Mesenchymal stem cell (in vitro differentiated cells and primary cell): ENCODE results near the gene SIK1.
"Not testable (repeated sequence)": the region's sequence is repeated elsewhere in the genome, so short reads cannot be mapped to it uniquely, and the experiment has no call there.

Source experiments
- DNase-seq: peaks from one replicate; pipeline ENCODE4 v3.0.0-alpha.2; 2013
- H2AFZ ChIP-seq: one replicate; pipeline ENCODE4 v1.6.1; 2013; ENCODE audit warnings: low read depth, mild to moderate bottlenecking, control low read depth, inconsistent platforms, low read length, moderate library complexity
- H2AK5ac ChIP-seq: 2 replicates; pipeline ENCODE4 v1.6.1; 2013; ENCODE audit warnings: low read length, moderate library complexity, mild to moderate bottlenecking, inconsistent platforms; ENCODE audit not compliant: severe bottlenecking
- H2BK120ac ChIP-seq: one replicate; pipeline ENCODE4 v1.6.1; 2013; ENCODE audit warnings: low read depth, mild to moderate bottlenecking, inconsistent platforms, low read length, moderate library complexity
- H2BK12ac ChIP-seq, 2 experiments: one replicate each; pipeline ENCODE4 v1.6.1; 2013; ENCODE audit warnings: inconsistent platforms in 2 of 2, low read length in 2 of 2, mild to moderate bottlenecking in 2 of 2, moderate library complexity in 2 of 2, control low read depth in 1 of 2
- H2BK15ac ChIP-seq: one replicate; pipeline ENCODE4 v1.6.1; 2013; ENCODE audit warnings: mild to moderate bottlenecking, low read depth, inconsistent platforms; ENCODE audit not compliant: poor library complexity, severe bottlenecking
- H2BK5ac ChIP-seq: 2 replicates; pipeline ENCODE4 v1.6.1; 2013; ENCODE audit warnings: low read depth, mild to moderate bottlenecking, low read length, control low read depth, inconsistent platforms; ENCODE audit not compliant: poor library complexity, severe bottlenecking
- H3K14ac ChIP-seq, 2 experiments: one replicate each; pipeline ENCODE4 v1.6.1; 2013; ENCODE audit warnings: inconsistent platforms in 2 of 2, low read length in 2 of 2, control low read depth in 1 of 2, mild to moderate bottlenecking in 1 of 2, moderate library complexity in 1 of 2
- H3K18ac ChIP-seq, 2 experiments: one replicate each; pipeline ENCODE4 v1.6.1; 2013; ENCODE audit warnings: inconsistent platforms in 2 of 2, low read length in 2 of 2, control low read depth in 1 of 2, low read depth in 1 of 2, mild to moderate bottlenecking in 1 of 2
- H3K23ac ChIP-seq, 2 experiments: one replicate each; pipeline ENCODE4 v1.6.1; 2013; ENCODE audit warnings: inconsistent platforms in 2 of 2, low read length in 2 of 2, mild to moderate bottlenecking in 2 of 2, moderate library complexity in 2 of 2, control low read depth in 1 of 2
- H3K27ac ChIP-seq: 2 replicates; pipeline ENCODE4 v1.5.1; 2013; ENCODE audit warnings: mild to moderate bottlenecking, moderate library complexity, low read length, control low read depth, inconsistent platforms; ENCODE audit not compliant: poor library complexity, severe bottlenecking
- H3K27me3 ChIP-seq, 2 experiments: 2 replicates each; pipeline versions ENCODE4 v1.6.1 to v1.7.0; 2013; ENCODE audit warnings: low read length in 2 of 2, mild to moderate bottlenecking in 2 of 2, moderate library complexity in 2 of 2, control low read depth in 1 of 2, inconsistent platforms in 1 of 2; ENCODE audit not compliant: control insufficient read depth in 1 of 2, insufficient read depth in 1 of 2
- H3K36me3 ChIP-seq, 2 experiments: 2 replicates each; pipeline versions ENCODE4 v1.6.1 to v1.7.0; 2013; ENCODE audit warnings: low read length in 2 of 2, control low read depth in 1 of 2, inconsistent platforms in 1 of 2, low read depth in 1 of 2, mild to moderate bottlenecking in 1 of 2; ENCODE audit not compliant: insufficient read depth in 2 of 2, control insufficient read depth in 1 of 2
- H3K4ac ChIP-seq, 2 experiments: one replicate each; pipeline ENCODE4 v1.6.1; 2013; ENCODE audit warnings: inconsistent platforms in 2 of 2, low read length in 2 of 2, mild to moderate bottlenecking in 2 of 2, moderate library complexity in 2 of 2, control low read depth in 1 of 2, low read depth in 1 of 2
- H3K4me1 ChIP-seq: 2 replicates; pipeline ENCODE4 v1.6.1; 2013; ENCODE audit warnings: low read depth, low read length, control low read depth; ENCODE audit not compliant: control insufficient read depth, insufficient read depth
- H3K4me2 ChIP-seq: 2 replicates; pipeline ENCODE4 v1.6.1; 2013; ENCODE audit warnings: low read length, mild to moderate bottlenecking, inconsistent platforms; ENCODE audit not compliant: poor library complexity, severe bottlenecking
- H3K4me3 ChIP-seq, 2 experiments: 2 replicates each; pipeline versions ENCODE4 v1.5.1 to v1.7.0; 2013; ENCODE audit warnings: low read length in 2 of 2, mild to moderate bottlenecking in 2 of 2, control low read depth in 1 of 2, low read depth in 1 of 2; ENCODE audit not compliant: insufficient read depth in 1 of 2
- H3K79me1 ChIP-seq: replicated peaks from 2 replicates; pipeline ENCODE4 v1.6.1; 2013; ENCODE audit warnings: mild to moderate bottlenecking, control low read depth, low read length, inconsistent platforms; ENCODE audit not compliant: poor library complexity, severe bottlenecking
- H3K9ac ChIP-seq: 2 replicates; pipeline ENCODE4 v1.7.0; 2013; ENCODE audit warnings: mild to moderate bottlenecking, low read length, moderate library complexity
- H3K9me3 ChIP-seq: 2 replicates; pipeline ENCODE4 v1.7.0; 2013; ENCODE audit warnings: mild to moderate bottlenecking, low read length; ENCODE audit not compliant: control insufficient read depth
- H4K8ac ChIP-seq: one replicate; pipeline ENCODE4 v1.6.1; 2013; ENCODE audit warnings: inconsistent platforms, mild to moderate bottlenecking, low read length, moderate library complexity
- H4K91ac ChIP-seq: one replicate; pipeline ENCODE4 v1.6.1; 2013; ENCODE audit warnings: mild to moderate bottlenecking, low read length, inconsistent platforms
- WGBS: methylation state at CpG from one replicate; pipeline ENCODE4 v1.1.7; 2013; ENCODE audit warnings: mixed read lengths; 5-methylcytosine and 5-hydroxymethylcytosine counted together

Gene SIK1

DNA sequence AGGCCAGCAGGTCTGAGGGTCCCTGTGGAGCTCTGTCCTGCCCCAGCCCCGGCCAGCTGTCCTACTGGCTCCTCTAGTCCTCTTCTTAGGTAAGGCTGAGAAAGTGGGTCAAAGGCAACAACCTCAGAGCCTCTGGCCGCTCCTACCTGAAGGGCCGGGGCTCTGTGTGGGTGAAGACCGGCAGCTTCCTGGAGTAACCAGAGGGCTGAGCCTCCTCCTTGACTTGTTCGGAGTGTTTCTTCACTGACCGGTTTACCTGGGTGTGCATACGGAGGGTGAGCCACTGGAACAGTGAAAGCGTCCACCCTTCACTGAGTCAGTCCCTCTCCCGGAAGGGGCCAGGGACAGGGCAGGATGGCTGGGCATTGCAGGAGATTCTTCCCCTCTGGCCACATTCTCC is 9.3 kb upstream of the SIK1 start:
- not testable (repeated sequence) for H2BK12ac ChIP-seq, H4K91ac ChIP-seq, H3K18ac ChIP-seq, H3K36me3 ChIP-seq, H3K4ac ChIP-seq, H3K4me2 ChIP-seq, H2AFZ ChIP-seq, H3K4me3 ChIP-seq, H3K27me3 ChIP-seq, H3K9ac ChIP-seq, H4K8ac ChIP-seq, H3K23ac ChIP-seq, H3K79me1 ChIP-seq, H2BK5ac ChIP-seq, H2BK15ac ChIP-seq, H3K14ac ChIP-seq, H3K4me1 ChIP-seq, H2AK5ac ChIP-seq, H3K9me3 ChIP-seq, H2BK120ac ChIP-seq, H3K27ac ChIP-seq, DNase-seq
- no CpG with 5 or more reads among the region's 9 CpGs for WGBS

DNA sequence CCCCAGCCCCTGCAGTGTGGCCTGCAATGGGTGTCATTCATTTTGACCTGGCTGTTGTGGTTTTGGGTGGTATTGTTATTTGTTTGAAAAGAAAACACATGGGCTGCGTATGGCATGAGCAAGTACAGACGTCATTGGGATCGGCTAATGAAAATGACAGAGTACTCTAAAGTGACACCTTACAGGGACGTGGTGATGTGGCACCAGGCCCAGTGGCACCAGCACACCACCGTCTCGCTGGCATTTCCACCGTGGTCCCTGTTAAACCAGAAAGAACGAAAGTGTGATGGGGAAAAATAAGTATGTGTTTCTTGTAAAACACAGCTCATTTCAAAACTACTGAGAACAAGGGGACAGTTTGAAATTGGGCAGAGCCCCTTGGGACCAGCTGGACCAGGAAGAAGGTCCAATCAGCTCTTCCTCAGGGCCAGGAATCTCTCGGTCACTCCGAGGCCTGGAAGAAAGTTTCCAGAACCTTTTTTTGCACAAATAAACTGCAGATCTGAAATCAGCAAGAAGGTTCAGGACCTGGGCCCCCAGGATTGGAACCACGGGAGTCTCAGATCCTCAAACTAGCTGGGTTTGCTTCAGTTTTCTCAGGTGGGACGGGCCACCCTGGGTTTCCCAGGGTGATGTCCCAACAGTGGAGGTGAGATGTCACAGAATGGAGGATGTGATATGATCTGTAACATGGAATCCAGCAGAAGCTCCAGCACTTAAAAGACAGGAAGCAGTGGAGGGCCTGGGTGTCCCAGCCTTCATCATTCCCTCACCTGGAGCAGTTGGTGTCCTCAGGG is 6.6 kb upstream of the SIK1 start:
- H3K14ac ChIP-seq, H3K4ac ChIP-seq, H3K9me3 ChIP-seq, H3K4me3 ChIP-seq, H4K91ac ChIP-seq, H3K36me3 ChIP-seq, H2BK15ac ChIP-seq, H3K4me2 ChIP-seq, H2BK5ac ChIP-seq, H3K27ac ChIP-seq, H2BK120ac ChIP-seq, H3K23ac ChIP-seq, H3K79me1 ChIP-seq, H4K8ac ChIP-seq, H3K4me1 ChIP-seq, H3K27me3 ChIP-seq, H2AK5ac ChIP-seq, DNase-seq, H2AFZ ChIP-seq, H2BK12ac ChIP-seq, H3K18ac ChIP-seq, H3K9ac ChIP-seq: not testable (repeated sequence)
- WGBS = no CpG with 5 or more reads among the region's 12 CpGs

DNA sequence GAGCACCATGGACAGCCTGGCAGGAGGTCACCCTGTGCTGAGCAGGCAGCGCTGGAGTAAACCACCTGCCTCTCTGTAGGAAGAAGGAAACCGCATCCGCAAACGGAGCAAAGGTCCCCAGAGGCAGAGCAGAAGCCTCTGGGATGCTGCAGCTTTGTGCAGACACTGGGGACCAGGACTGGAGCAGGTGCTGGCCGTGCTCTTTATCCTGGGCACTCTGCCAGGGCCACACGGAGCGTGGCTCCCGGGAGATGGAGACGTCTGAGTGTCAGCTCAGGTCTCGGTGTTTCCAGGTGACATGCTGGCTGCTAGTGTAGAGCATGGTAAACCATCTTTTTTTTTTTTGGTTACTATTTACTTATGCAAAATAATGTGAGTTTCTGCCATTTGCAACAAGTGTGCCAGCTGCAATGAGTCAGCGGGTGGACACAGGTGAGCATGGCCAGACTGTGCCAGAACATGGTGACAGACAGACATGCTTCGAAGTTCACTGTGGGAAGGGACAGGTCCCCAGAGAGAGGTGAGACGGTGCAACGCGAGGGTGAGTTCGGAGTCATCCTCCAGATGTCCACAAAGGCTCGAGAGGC is 4.0 kb upstream of the SIK1 start:
- WGBS = no CpG with 5 or more reads among the region's 17 CpGs
- H3K23ac ChIP-seq, H3K4ac ChIP-seq, H3K79me1 ChIP-seq, H3K14ac ChIP-seq, H2BK5ac ChIP-seq, H3K36me3 ChIP-seq, H2BK15ac ChIP-seq, DNase-seq, H3K9me3 ChIP-seq, H2AFZ ChIP-seq, H3K27ac ChIP-seq, H4K8ac ChIP-seq, H4K91ac ChIP-seq, H3K4me2 ChIP-seq, H3K4me1 ChIP-seq, H2BK120ac ChIP-seq, H3K4me3 ChIP-seq, H2BK12ac ChIP-seq, H3K18ac ChIP-seq, H2AK5ac ChIP-seq, H3K27me3 ChIP-seq, H3K9ac ChIP-seq: not testable (repeated sequence)

DNA sequence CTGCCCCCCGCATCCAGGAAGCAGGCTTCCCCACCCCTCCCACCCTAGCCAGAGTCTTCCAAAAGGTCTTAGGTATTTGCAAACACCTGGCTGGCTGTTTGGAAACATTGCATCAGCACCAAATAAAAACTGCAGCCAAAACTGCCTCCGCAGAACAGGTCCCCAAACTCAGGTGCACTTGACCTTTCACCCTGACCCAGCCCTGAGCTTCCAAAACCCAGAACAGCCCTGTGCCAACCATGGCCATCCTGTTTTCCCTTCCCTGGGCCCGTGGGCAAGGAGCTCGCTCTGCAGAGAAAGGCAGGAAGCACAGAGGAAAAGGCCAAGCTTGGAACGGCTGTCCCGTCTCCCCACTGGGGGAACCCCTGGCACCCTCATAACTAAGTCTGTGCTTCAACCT is 2.0 kb upstream of the SIK1 start:
- H3K9me3 ChIP-seq, DNase-seq, H2AFZ ChIP-seq, H3K27ac ChIP-seq, H3K18ac ChIP-seq, H4K8ac ChIP-seq, H2AK5ac ChIP-seq, H2BK15ac ChIP-seq, H2BK5ac ChIP-seq, H3K4ac ChIP-seq, H3K79me1 ChIP-seq, H3K4me1 ChIP-seq, H3K27me3 ChIP-seq, H2BK120ac ChIP-seq, H4K91ac ChIP-seq, H3K4me3 ChIP-seq, H2BK12ac ChIP-seq, H3K36me3 ChIP-seq, H3K23ac ChIP-seq, H3K14ac ChIP-seq, H3K4me2 ChIP-seq, H3K9ac ChIP-seq: not testable (repeated sequence)
- no CpG with 5 or more reads among the region's 6 CpGs for WGBS
